Epithelial cell of esophagus (primary cell): ENCODE data around the gene IFNLR1.

Experiments
- DNase-seq: peaks from one replicate; pipeline ENCODE4 v3.0.0; 2010; ENCODE audit warnings: low read depth
- H3K4me3 ChIP-seq: 2 replicates; pipeline ENCODE4 v1.5.1; 2011; ENCODE audit warnings: mild to moderate bottlenecking, low read length, control low read depth
- TF ChIP-seq, protein P1 (sequence below): IDR thresholded peaks from 2 replicates; pipeline ENCODE4 v1.5.1; 2011; ENCODE audit warnings: low read depth, mild to moderate bottlenecking, low read length, control low read depth, inconsistent platforms; ENCODE audit not compliant: insufficient read depth; ENCODE audit errors: missing control alignments

IFNLR1 gene

DNA sequence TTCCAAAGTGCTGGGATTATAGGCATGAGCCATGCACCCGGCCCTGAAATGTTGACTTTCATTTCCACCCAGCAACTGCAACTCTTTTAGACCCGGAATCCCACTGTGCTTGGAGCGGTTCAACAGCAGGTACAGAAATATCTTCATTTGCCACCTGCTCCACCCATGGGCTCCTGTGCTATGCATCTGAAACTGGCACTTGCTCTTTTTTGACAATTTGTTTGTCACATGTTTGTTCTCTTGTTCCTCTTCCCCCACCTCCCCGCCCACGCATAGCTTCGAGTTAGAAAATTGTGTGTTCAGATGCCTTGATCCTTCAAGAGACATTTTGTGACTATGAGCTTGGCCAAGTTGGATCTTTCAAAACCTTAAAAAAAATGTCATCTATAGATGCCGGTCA is 2.4 kb upstream of the IFNLR1 start:
- TF ChIP-seq, protein P1, sequence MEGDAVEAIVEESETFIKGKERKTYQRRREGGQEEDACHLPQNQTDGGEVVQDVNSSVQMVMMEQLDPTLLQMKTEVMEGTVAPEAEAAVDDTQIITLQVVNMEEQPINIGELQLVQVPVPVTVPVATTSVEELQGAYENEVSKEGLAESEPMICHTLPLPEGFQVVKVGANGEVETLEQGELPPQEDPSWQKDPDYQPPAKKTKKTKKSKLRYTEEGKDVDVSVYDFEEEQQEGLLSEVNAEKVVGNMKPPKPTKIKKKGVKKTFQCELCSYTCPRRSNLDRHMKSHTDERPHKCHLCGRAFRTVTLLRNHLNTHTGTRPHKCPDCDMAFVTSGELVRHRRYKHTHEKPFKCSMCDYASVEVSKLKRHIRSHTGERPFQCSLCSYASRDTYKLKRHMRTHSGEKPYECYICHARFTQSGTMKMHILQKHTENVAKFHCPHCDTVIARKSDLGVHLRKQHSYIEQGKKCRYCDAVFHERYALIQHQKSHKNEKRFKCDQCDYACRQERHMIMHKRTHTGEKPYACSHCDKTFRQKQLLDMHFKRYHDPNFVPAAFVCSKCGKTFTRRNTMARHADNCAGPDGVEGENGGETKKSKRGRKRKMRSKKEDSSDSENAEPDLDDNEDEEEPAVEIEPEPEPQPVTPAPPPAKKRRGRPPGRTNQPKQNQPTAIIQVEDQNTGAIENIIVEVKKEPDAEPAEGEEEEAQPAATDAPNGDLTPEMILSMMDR, result no peak
- DNase-seq, result no peak
- H3K4me3 ChIP-seq, result no peak overlapping the region

DNA sequence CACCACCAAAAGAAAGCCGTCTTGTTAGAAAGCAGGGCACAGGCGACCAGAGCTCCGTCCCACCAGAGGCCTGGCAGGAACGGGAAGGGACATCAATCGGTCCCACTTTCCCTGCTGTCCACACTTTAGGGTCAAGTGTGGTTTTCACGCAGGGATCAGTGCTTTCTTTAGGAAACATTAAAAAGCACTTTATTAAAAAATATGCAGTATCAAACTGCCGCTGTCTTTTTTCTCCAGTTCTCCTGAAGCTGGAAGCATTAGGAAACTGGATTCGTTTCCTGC is 437 bp downstream of the IFNLR1 start:
- TF ChIP-seq, protein P1, result no peak
- no peak for DNase-seq

DNA sequence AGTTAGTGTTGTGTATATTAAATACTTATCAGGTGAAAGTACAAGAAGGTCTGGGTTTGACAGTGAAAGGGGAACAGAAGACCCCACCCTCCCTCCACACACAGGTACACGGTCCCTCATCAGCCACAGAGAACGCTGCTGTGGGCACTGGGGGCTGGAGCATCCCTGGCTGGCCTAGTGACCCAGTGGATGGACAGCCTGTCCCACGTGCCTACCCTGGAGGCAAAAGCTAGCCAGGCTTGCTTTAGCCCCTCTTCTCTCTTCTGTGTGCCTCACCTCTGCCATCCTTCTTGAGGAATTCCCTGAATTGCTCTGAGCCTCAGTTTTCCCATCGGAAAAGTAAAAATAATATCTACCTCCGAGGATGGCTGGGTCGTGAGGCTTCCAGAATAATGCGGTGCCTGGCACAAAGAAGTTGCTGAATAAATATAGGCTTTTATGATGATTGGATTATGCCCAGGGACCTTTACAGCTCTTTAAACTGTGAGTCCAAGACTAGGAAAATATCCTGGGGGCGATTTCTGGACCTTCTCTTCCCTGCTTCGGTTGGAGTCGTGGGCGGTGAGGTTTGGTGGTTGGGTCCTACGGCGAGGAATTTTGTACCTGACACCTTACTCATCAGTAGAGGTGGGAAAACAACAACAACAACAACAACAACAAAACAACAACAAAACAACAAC is 918 bp downstream of the IFNLR1 start:
- TF ChIP-seq, protein P1, result no peak
- no peak for DNase-seq
- peak overlapping the region; percentile 70 for H3K4me3 ChIP-seq

More for the DNA sequence above, 437 bp downstream of the IFNLR1 start:
- H3K4me3 ChIP-seq, result peak overlapping the region; percentile 70

DNA sequence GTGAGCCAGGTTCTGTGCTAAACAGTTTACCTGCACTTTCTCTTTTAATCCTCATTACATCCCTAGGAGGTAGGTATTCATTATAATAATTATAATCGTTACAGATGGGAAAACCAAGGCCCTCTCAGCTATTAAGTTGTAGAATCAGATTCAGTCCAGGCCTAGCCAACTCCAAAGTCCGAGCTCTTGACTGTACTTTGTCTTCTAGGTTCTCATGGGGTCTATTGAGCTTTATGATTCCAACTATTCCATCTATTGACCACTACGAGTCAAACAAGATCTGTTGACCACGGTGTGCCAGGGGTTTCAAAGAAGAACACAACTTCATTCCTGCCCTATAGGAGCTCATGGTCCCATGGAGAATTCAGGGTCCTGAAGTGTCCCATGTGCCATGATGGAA is 2.0 kb downstream of the IFNLR1 start:
- H3K4me3 ChIP-seq, result no peak overlapping the region
- DNase-seq, result no peak
- TF ChIP-seq, protein P1, result no peak

DNA sequence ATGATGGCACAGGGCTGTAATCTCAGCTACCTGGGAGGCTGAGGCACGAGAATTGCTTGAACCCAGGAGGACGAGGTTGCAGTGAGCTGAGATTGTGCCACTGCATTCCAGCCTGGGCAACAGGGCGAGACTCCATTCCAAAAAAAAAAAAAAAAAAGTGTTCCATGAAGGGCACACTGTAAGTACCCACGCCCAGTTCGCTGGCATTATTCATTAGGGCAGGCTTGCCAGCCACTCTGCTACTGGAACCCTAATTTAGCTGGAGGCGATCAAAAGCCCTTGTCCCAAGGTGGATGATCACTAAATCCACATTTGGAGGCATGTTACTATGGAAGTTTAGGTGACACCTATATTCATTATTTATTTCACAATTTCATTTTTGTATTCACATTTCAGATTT is 5.0 kb downstream of the IFNLR1 start:
- TF ChIP-seq, protein P1, result no peak
- no peak for DNase-seq
- no peak overlapping the region for H3K4me3 ChIP-seq

DNA sequence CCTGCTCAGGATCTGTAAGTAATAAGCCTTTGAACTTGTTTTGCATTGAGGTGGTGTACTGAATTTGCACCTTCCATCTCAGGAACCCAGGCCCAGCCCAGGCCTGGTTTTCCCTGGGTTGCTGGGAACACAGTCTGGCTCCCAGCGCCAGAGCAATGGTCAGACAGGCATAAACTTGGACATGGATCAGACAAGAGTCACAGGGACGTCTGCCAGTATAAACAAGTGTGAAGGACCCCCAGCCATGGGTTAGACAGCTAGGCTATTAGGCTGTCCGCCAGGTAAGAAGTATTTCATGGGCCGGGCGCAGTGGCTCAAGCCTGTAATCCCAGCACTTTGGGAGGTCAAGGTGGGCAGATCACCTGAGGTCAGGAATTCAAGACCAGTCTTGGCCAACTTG is 5.5 kb downstream of the IFNLR1 start:
- TF ChIP-seq, protein P1, result no peak
- no peak for DNase-seq

DNA sequence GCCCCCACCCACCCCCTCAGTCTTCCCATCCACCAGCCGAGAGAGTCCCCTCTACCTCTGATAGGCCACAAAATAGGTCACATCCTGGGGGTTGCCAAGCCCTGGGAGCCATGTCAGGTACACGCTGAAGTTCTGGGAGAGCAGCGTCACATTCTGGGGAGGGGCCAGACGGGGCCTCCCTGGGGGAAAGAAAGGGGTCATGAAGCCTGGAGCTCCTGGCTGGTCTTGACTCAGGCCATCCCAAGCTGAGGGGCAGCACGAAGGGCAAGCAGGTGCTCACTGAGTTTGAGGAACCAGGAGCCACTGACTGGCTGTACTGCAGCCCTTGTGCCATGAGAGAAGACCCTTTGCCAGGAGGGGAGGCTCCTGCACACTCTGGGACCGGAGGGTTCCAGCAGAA is 6.4 kb downstream of the IFNLR1 start:
- H3K4me3 ChIP-seq, result no peak overlapping the region
- TF ChIP-seq, protein P1, result no peak
- DNase-seq, result no peak

More for the DNA sequence above, 5.5 kb downstream of the IFNLR1 start:
- no peak overlapping the region for H3K4me3 ChIP-seq
